Measurements from ENCODE around the gene DGCR2. TPM values are rescaled to one million over a fixed set of nuclear protein-coding genes. Genes with fewer than 3 reads are reported as not detected.

Gene DGCR2
- total and polyA plus RNA-seq, 2 of the 8 experiments (the other 6 are each of a cell fraction or from before 2014, with no cell fraction given) = 42.3 to 62.2 TPM

DNA sequence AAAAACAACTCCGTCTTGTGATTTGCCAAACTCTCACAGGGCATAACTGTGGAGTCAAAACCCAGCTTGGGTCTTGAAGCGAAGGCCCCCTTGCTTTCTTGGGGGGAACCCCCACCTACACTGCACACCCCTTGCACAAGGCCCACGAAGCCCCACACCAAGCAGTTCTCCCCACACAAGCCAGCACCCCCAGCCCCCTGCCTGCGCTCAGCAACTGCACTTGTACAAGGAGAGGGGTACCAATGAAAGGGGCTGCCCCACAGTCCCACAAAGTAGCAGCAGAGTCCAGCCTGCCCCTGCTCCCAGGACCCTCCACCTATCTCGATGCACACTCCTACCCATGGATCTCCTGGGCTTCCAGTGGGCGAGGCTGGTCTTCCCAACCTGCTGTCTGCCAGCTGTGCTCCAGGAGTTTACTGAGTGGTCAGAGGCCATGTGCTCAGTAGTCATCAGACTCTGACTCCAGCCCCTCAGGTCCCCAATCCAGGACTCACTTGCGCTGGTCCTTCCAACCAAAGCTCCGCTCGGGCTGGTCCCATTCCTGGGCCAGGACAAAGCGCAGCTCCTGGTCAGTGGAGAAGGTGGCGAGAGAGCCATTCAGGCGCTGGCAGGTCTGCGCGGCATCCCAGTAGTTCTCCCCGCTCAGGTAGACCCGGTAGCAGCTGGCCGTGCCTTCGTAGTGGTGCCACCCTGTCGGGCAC is 57.7 kb downstream of the DGCR2 start:
- H3K79me1 ChIP-seq (ENCODE audit: low read depth, low read length) = peaks cover 7% of the 10 kb centered on the region
- H2BK15ac ChIP-seq (ENCODE audit: low read length) = no peak overlapping the region
- H2BK20ac ChIP-seq (ENCODE audit: low read length) = no peak overlapping the region
- H4K5ac ChIP-seq (ENCODE audit: insufficient read length, low read depth, low read length) = no peak overlapping the region
- no peaks in the 10 kb centered on the region for H3K27me3 ChIP-seq (replicated peaks in 1 of 4; ENCODE audit: control insufficient read depth in 3 of 4, extremely low read depth in 1 of 4, insufficient read depth in 3 of 4, low read length in 3 of 4)
- H3K23me2 ChIP-seq (ENCODE audit: low read depth, low read length) = no peaks in the 10 kb centered on the region
- no peak for TF ChIP-seq RXRA (IDR thresholded peaks at IDR 0.05; ENCODE audit: insufficient read depth, low read depth, low read length)
- TF ChIP-seq CBX5 (IDR thresholded peaks at IDR 0.05; ENCODE audit: low read depth, low read length) = no peak
- TF ChIP-seq SUZ12 (IDR thresholded peaks at IDR 0.05; ENCODE audit: low read length) = no peak
- TF ChIP-seq CREB1 (IDR thresholded peaks at IDR 0.05) = no peak
- TF ChIP-seq, protein P1, sequence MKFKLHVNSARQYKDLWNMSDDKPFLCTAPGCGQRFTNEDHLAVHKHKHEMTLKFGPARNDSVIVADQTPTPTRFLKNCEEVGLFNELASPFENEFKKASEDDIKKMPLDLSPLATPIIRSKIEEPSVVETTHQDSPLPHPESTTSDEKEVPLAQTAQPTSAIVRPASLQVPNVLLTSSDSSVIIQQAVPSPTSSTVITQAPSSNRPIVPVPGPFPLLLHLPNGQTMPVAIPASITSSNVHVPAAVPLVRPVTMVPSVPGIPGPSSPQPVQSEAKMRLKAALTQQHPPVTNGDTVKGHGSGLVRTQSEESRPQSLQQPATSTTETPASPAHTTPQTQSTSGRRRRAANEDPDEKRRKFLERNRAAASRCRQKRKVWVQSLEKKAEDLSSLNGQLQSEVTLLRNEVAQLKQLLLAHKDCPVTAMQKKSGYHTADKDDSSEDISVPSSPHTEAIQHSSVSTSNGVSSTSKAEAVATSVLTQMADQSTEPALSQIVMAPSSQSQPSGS (IDR thresholded peaks at IDR 0.05; ENCODE audit: low read length) = no peak
- H3K4ac ChIP-seq (replicated peaks; ENCODE audit: insufficient read length, low read depth, low read length) = no peak overlapping the region
- no peaks in the 10 kb centered on the region for H3K79me2 ChIP-seq (ENCODE audit: control insufficient read depth in 1 of 2, insufficient read depth in 2 of 2, low read length in 2 of 2)
- H4K20me1 ChIP-seq (replicated peaks in 1 of 2; ENCODE audit: control insufficient read depth in 1 of 2, insufficient read depth in 2 of 2, low read length in 2 of 2) = peaks cover 3 to 16% of the 10 kb centered on the region in 2 experiments
- H3K9ac ChIP-seq (replicated peaks in 1 of 4; ENCODE audit: extremely low read depth in 1 of 4, low read depth in 3 of 4, low read length in 3 of 4) = no peak overlapping the region; a peak in 1 of 7 replicates
- H2BK12ac ChIP-seq (ENCODE audit: low read depth, low read length) = no peak overlapping the region
- H4K8ac ChIP-seq (ENCODE audit: extremely low read depth, insufficient read depth, low read length) = no peak overlapping the region
- H3K56ac ChIP-seq (replicated peaks; ENCODE audit: insufficient read length, low read depth, low read length) = no peak overlapping the region
- H2BK5ac ChIP-seq (ENCODE audit: low read depth, low read length) = no peak overlapping the region
- H3K36me3 ChIP-seq (ENCODE audit: control insufficient read depth in 2 of 4, insufficient read depth in 4 of 4, low read length in 3 of 4) = peaks cover 3 to 38% (median 24%) of the 10 kb centered on the region in 4 experiments; a peak in 7 of 8 replicates
- no peak overlapping the region for H3K14ac ChIP-seq (ENCODE audit: insufficient read length)
- no peak overlapping the region for H2BK120ac ChIP-seq (replicated peaks; ENCODE audit: low read depth, low read length)
- H3K9me3 ChIP-seq (ENCODE audit: insufficient read depth in 2 of 2, low read depth in 1 of 2, low read length in 1 of 2) = no peaks in the 10 kb centered on the region
- no peak overlapping the region for H3K4me2 ChIP-seq (ENCODE audit: insufficient read depth in 1 of 2, low read depth in 2 of 2, low read length in 2 of 2)
- H3K18ac ChIP-seq (ENCODE audit: extremely low read depth, low read length) = no peak overlapping the region
- no peak overlapping the region for H2AK5ac ChIP-seq (ENCODE audit: low read depth, low read length)
- H3K4me1 ChIP-seq (replicated peaks in 1 of 4; ENCODE audit: control insufficient read depth in 3 of 4, insufficient read depth in 4 of 4, low read length in 3 of 4) = no peaks in the 10 kb centered on the region
- WGBS, 2 experiments (ENCODE audit: extremely low coverage in 1 of 2, insufficient coverage in 1 of 2, insufficient read length in 1 of 2, insufficient replicate concordance in 2 of 2, low coverage in 1 of 2, low lambda C conversion rate in 2 of 2, missing lambda C conversion rate in 1 of 2) = 93% methylated on average over 19 of the region's 19 CpGs; no CpG with 5 or more reads in 1 of the 2 experiments
- DNase-seq (ENCODE audit: low read depth in 1 of 2, low spot score in 2 of 2) (no peak), FAIRE-seq (no peak)
- H4K91ac ChIP-seq (replicated peaks; ENCODE audit: insufficient read length, low read length) = no peak overlapping the region
- H3K23ac ChIP-seq (ENCODE audit: insufficient read length) = no peak overlapping the region
- POLR2A ChIA-PET (ENCODE audit: partially characterized antibody) = interaction anchor here (1.2 kb wide), 1 partner anchor 9 kb away, joined by 3 read pairs; no protein-coding TSS in a partner anchor
- CTCF ChIA-PET (ENCODE audit: partially characterized antibody) = interaction anchor here (0.6 to 5.3 kb wide), 5 partner anchors 11 to 109 kb away, joined by 3 to 47 read pairs (median 3); no protein-coding TSS in a partner anchor
- H3K4me3 ChIP-seq (ENCODE audit: extremely low read depth in 1 of 4, insufficient read depth in 2 of 4, low read depth in 3 of 4, low read length in 4 of 4) = no peak overlapping the region
- no peak overlapping the region for H3K27ac ChIP-seq (ENCODE audit: low read depth, low read length)
- no peak overlapping the region for H2AFZ ChIP-seq (ENCODE audit: low read length)

Data from H1 (cell line).